H1 (cell line): ENCODE results near the gene RPS29. TPM values are rescaled to one million over a fixed set of nuclear protein-coding genes. Genes with fewer than 3 reads are reported as not detected.

Experiments
- CTCF ChIA-PET: fragments of 300-600 bp; sonication (Branson Sonifier 250); formaldehyde crosslinking; loops from one replicate; lab custom pipeline; 2021; ENCODE audit not compliant: partially characterized antibody; lab: Charles Lee
- POLR2A ChIA-PET: fragments of 300-600 bp; sonication (Branson Sonifier 250); formaldehyde crosslinking; loops from one replicate; lab custom pipeline; 2021; ENCODE audit warnings: inconsistent platforms; ENCODE audit not compliant: partially characterized antibody; lab: Charles Lee
- DNase-seq, 2 experiments: peaks; one replicate each; pipeline versions ENCODE4 v3.0.0 to v3.0.0-alpha.2; 2010 to 2022; ENCODE audit warnings: low spot score in 2 of 2, low read depth in 1 of 2, mixed read lengths in 1 of 2
- FAIRE-seq: peaks from 2 replicates; lab custom pipeline; 2011; peaks lifted over from hg19 to GRCh38; lab: Jason Lieb, UNC
- H2AFZ ChIP-seq: 2 replicates; pipeline ENCODE4 v1.8.1; 2012; ENCODE audit warnings: low read length, inconsistent platforms
- H2AK5ac ChIP-seq: 2 replicates; pipeline ENCODE4 v1.6.1; 2013; ENCODE audit warnings: low read depth, low read length
- H2BK120ac ChIP-seq: replicated peaks from 2 replicates; pipeline ENCODE3; 2013; ENCODE audit warnings: low read depth, low read length, inconsistent platforms
- H2BK12ac ChIP-seq: 2 replicates; pipeline ENCODE4 v1.6.1; 2013; ENCODE audit warnings: low read depth, low read length
- H2BK15ac ChIP-seq: 2 replicates; pipeline ENCODE4 v1.6.1; 2013; ENCODE audit warnings: low read length
- H2BK20ac ChIP-seq: 2 replicates; pipeline ENCODE4 v1.6.1; 2013; ENCODE audit warnings: low read length
- H2BK5ac ChIP-seq: 2 replicates; pipeline ENCODE4 v1.6.1; 2013; ENCODE audit warnings: low read depth, low read length
- H3K14ac ChIP-seq: 2 replicates; pipeline ENCODE4 v1.6.1; 2013; ENCODE audit warnings: inconsistent platforms; ENCODE audit not compliant: insufficient read length
- H3K18ac ChIP-seq: 2 replicates; pipeline ENCODE4 v1.6.1; 2013; ENCODE audit warnings: low read length; ENCODE audit errors: extremely low read depth
- H3K23ac ChIP-seq: 2 replicates; pipeline ENCODE4 v1.6.1; 2013; ENCODE audit warnings: inconsistent platforms; ENCODE audit not compliant: insufficient read length
- H3K23me2 ChIP-seq: 2 replicates; pipeline ENCODE4 v1.6.1; 2013; ENCODE audit warnings: low read depth, low read length
- H3K27ac ChIP-seq: 2 replicates; pipeline ENCODE4 v1.6.1; 2011; ENCODE audit warnings: low read depth, low read length, inconsistent platforms
- H3K27me3 ChIP-seq, 4 experiments: replicated peaks in 1 of 4; 1 replicate in 1 of 4; 2 replicates in 3 of 4; pipeline versions ENCODE4 v1.6.1 to v1.8.1; 2011 to 2013; ENCODE audit warnings: low read length in 3 of 4, mild to moderate bottlenecking in 3 of 4, inconsistent platforms in 2 of 4, mixed read lengths in 2 of 4, moderate library complexity in 1 of 4; ENCODE audit not compliant: control insufficient read depth in 3 of 4, insufficient read depth in 3 of 4; ENCODE audit errors: extremely low read depth in 1 of 4
- H3K36me3 ChIP-seq, 4 experiments: 2 replicates each; pipeline versions ENCODE4 v1.6.1 to v1.8.1; 2011 to 2013; ENCODE audit warnings: mild to moderate bottlenecking in 4 of 4, low read length in 3 of 4, moderate library complexity in 2 of 4, control low read depth in 1 of 4, inconsistent platforms in 1 of 4; ENCODE audit not compliant: insufficient read depth in 4 of 4, control insufficient read depth in 2 of 4
- H3K4ac ChIP-seq: replicated peaks from 2 replicates; pipeline ENCODE3; 2013; ENCODE audit warnings: low read length, low read depth, mixed read lengths, inconsistent platforms; ENCODE audit not compliant: insufficient read length
- H3K4me1 ChIP-seq, 4 experiments: replicated peaks in 1 of 4; 1 replicate in 1 of 4; 2 replicates in 3 of 4; pipeline versions ENCODE4 v1.6.1 to v1.8.1; 2011 to 2013; ENCODE audit warnings: low read length in 3 of 4, inconsistent platforms in 2 of 4, mixed read lengths in 1 of 4; ENCODE audit not compliant: insufficient read depth in 4 of 4, control insufficient read depth in 3 of 4
- H3K4me2 ChIP-seq, 2 experiments: 2 replicates each; pipeline versions ENCODE4 v1.6.1 to v1.8.1; 2011 to 2013; ENCODE audit warnings: low read depth in 2 of 2, low read length in 2 of 2, control low read depth in 1 of 2, inconsistent platforms in 1 of 2, mild to moderate bottlenecking in 1 of 2; ENCODE audit not compliant: insufficient read depth in 1 of 2
- H3K4me3 ChIP-seq, 4 experiments: fragments of 200-600, 300-600 bp in 1 of 4; sonication (generic), shearing (Covaris generic), sonication (Bioruptor Twin) in 1 of 4; 2 replicates each; pipeline versions ENCODE4 v1.5.1 to v1.8.1; 2011 to 2016; ENCODE audit warnings: low read length in 4 of 4, low read depth in 3 of 4, control low read depth in 2 of 4, inconsistent platforms in 2 of 4, mild to moderate bottlenecking in 2 of 4, mixed read lengths in 1 of 4, moderate library complexity in 1 of 4; ENCODE audit not compliant: insufficient read depth in 2 of 4; ENCODE audit errors: extremely low read depth in 1 of 4
- H3K56ac ChIP-seq: replicated peaks from 2 replicates; pipeline ENCODE3; 2013; ENCODE audit warnings: low read depth, mild to moderate bottlenecking, mixed read lengths, low read length, inconsistent platforms; ENCODE audit not compliant: insufficient read length
- H3K79me1 ChIP-seq: 2 replicates; pipeline ENCODE4 v1.6.1; 2013; ENCODE audit warnings: low read depth, low read length, control low read depth
- H3K79me2 ChIP-seq, 2 experiments: 2 replicates each; pipeline versions ENCODE4 v1.6.1 to v1.8.1; 2012 to 2013; ENCODE audit warnings: low read length in 2 of 2, mild to moderate bottlenecking in 2 of 2, inconsistent platforms in 1 of 2; ENCODE audit not compliant: insufficient read depth in 2 of 2, control insufficient read depth in 1 of 2
- H3K9ac ChIP-seq, 4 experiments: replicated peaks in 1 of 4; 1 replicate in 1 of 4; 2 replicates in 3 of 4; pipeline versions ENCODE4 v1.6.1 to v1.8.1; 2011 to 2013; ENCODE audit warnings: low read depth in 3 of 4, low read length in 3 of 4, control low read depth in 2 of 4, mild to moderate bottlenecking in 2 of 4, moderate library complexity in 2 of 4, inconsistent platforms in 1 of 4; ENCODE audit errors: extremely low read depth in 1 of 4
- H3K9me3 ChIP-seq, 2 experiments: 2 replicates each; pipeline versions ENCODE4 v1.6.1 to v1.8.1; 2012 to 2013; ENCODE audit warnings: mild to moderate bottlenecking in 2 of 2, moderate library complexity in 2 of 2, control low read depth in 1 of 2, inconsistent platforms in 1 of 2, low read depth in 1 of 2, low read length in 1 of 2, mixed read lengths in 1 of 2; ENCODE audit not compliant: insufficient read depth in 2 of 2
- H4K20me1 ChIP-seq, 2 experiments: replicated peaks in 1 of 2; 2 replicates each; pipeline versions ENCODE3 to v1.8.1; 2011 to 2013; ENCODE audit warnings: inconsistent platforms in 2 of 2, low read length in 2 of 2, mild to moderate bottlenecking in 1 of 2; ENCODE audit not compliant: insufficient read depth in 2 of 2, control insufficient read depth in 1 of 2
- H4K5ac ChIP-seq: 2 replicates; pipeline ENCODE4 v1.6.1; 2013; ENCODE audit warnings: low read length, low read depth, mixed read lengths, inconsistent platforms; ENCODE audit not compliant: insufficient read length
- H4K8ac ChIP-seq: 2 replicates; pipeline ENCODE4 v1.8.0; 2013; ENCODE audit warnings: mild to moderate bottlenecking, moderate library complexity, low read length, inconsistent platforms; ENCODE audit not compliant: insufficient read depth; ENCODE audit errors: extremely low read depth
- H4K91ac ChIP-seq: replicated peaks from 2 replicates; pipeline ENCODE3; 2013; ENCODE audit warnings: low read length, mixed read lengths, inconsistent platforms; ENCODE audit not compliant: insufficient read length
- BACH1 ChIP-seq: IDR thresholded peaks from 2 replicates; pipeline ENCODE4 v1.6.1; 2012; ENCODE audit warnings: low read length, improper control_type of control experiment
- CBX5 ChIP-seq: fragments of 300-800, 300-1000 bp; sonication (generic); IDR thresholded peaks from 2 replicates; pipeline ENCODE4 v1.7.1; 2016; ENCODE audit warnings: antibody characterized with exemption, low read length, low read depth
- CREB1 ChIP-seq: IDR thresholded peaks from 2 replicates; pipeline ENCODE4 v1.6.1; 2012; ENCODE audit warnings: inconsistent platforms
- CTCF ChIP-seq, 3 experiments: IDR thresholded peaks; 1 replicate in 2 of 3; 2 replicates in 1 of 3; pipeline versions ENCODE4 v1.5.1 to v1.6.1; 2011; ENCODE audit warnings: low read length in 3 of 3, mild to moderate bottlenecking in 3 of 3, inconsistent platforms in 2 of 3, low read depth in 1 of 3, moderate library complexity in 1 of 3; ENCODE audit not compliant: insufficient read depth in 1 of 3; ENCODE audit errors: control extremely low read depth in 1 of 3
- JUN ChIP-seq: IDR thresholded peaks from 2 replicates; pipeline ENCODE4 v1.6.1; 2011; ENCODE audit warnings: low read depth, mild to moderate bottlenecking, improper control_type of control experiment, low read length
- KDM5A ChIP-seq: fragments of 200-600 bp; IDR thresholded peaks from 2 replicates; pipeline ENCODE4 v1.7.1; 2012; ENCODE audit warnings: mild to moderate bottlenecking, low read length, inconsistent platforms, mixed read lengths
- RAD21 ChIP-seq, 2 experiments: IDR thresholded peaks in 1 of 2; conservative IDR thresholded peaks in 1 of 2; 2 replicates each; pipeline ENCODE4 v1.6.1; 2011; ENCODE audit warnings: low read depth in 2 of 2, low read length in 2 of 2, improper control_type of control experiment in 1 of 2, inconsistent platforms in 1 of 2, mild to moderate bottlenecking in 1 of 2, moderate library complexity in 1 of 2
- RFX5 ChIP-seq: IDR thresholded peaks from 2 replicates; pipeline ENCODE4 v1.6.1; 2011; ENCODE audit warnings: low read depth, low read length, improper control_type of control experiment, borderline replicate concordance
- WGBS, 2 experiments: shearing (Covaris generic) in 1 of 2; methylation state at CpG; one replicate each; pipeline versions ENCODE4 v1.1.6 to v1.1.7; 2013 to 2015; ENCODE audit warnings: low lambda C conversion rate in 2 of 2, mixed read lengths in 2 of 2, inconsistent platforms in 1 of 2, low coverage in 1 of 2, missing lambda C conversion rate in 1 of 2; ENCODE audit not compliant: insufficient replicate concordance in 2 of 2, insufficient coverage in 1 of 2, insufficient read length in 1 of 2; ENCODE audit errors: extremely low coverage in 1 of 2, missing lambda C conversion rate in 1 of 2; 5-methylcytosine and 5-hydroxymethylcytosine counted together
- polyA plus RNA-seq, 7 experiments: library from polyadenylated mRNA; depleted of rRNA in 3 of 7; stranded (reverse) in 5 of 7; unstranded in 2 of 7; fragments of >200 nt in 5 of 7; fragments of 200-250 nt in 2 of 7; gene quantifications; 1 replicate in 5 of 7; 2 replicates in 1 of 7; 4 replicates in 1 of 7; pipeline versions ENCODE4 v1.2.1 to v1.2.3, GENCODE V29; 2011 to 2013; ENCODE audit warnings: missing spikeins in 2 of 7, mixed read lengths in 2 of 7
- total RNA-seq: library from RNA; stranded (reverse); fragmentation: NEBNext Ultra II Directional; extraction: Animal tissue kit (Norgen Biotek cat#: 25700); gene quantifications from 2 replicates; pipeline ENCODE4 v1.2.1, GENCODE V29; 2021

Gene RPS29
- total and polyA plus RNA-seq, 2 of the 8 experiments (the other 6 are each of a cell fraction or from before 2014, with no cell fraction given), result 2,193 to 23,165 TPM

- H3K9ac ChIP-seq, result peak overlapping the region in 1 of 4 experiments; percentile 69; a peak in 3 of 7 replicates
- H2BK5ac ChIP-seq, result no peak overlapping the region
- no peak overlapping the region for H3K23ac ChIP-seq
- no peak overlapping the region for H4K91ac ChIP-seq
- FAIRE-seq, result no peak
- H3K9me3 ChIP-seq, result no peaks in the 10 kb centered on the region
- H3K27me3 ChIP-seq, result no peaks in the 10 kb centered on the region
- peak overlapping the region in 1 of 2 experiments; percentile 9; a peak in 1 of 4 replicates for H3K4me2 ChIP-seq
- no peak overlapping the region for H2BK120ac ChIP-seq
- no peak overlapping the region for H3K14ac ChIP-seq
- DNase-seq, result no peak
- peak overlapping the region; percentile 32 for H3K56ac ChIP-seq
- no peak overlapping the region for H2AFZ ChIP-seq
- H4K5ac ChIP-seq, result no peak overlapping the region
- no peak overlapping the region for H2AK5ac ChIP-seq
- peaks cover 2% of the 10 kb centered on the region for H3K23me2 ChIP-seq
- H3K18ac ChIP-seq, result no peak overlapping the region
- CTCF ChIA-PET, result no interaction called here
- POLR2A ChIA-PET, result interaction anchor here (0.6 to 11.0 kb wide), 19 partner anchors 9 to 185 kb away, joined by 3 to 169 read pairs (median 5); partner anchors contain the start of genes LRR1, MGAT2, POLE2 and RPL36AL
- H3K79me1 ChIP-seq, result no peaks in the 10 kb centered on the region
- H2BK20ac ChIP-seq, result no peak overlapping the region
- H3K4ac ChIP-seq, result no peak overlapping the region
- H3K4me1 ChIP-seq, result peaks cover 0 to 9% (median 5%) of the 10 kb centered on the region in 4 experiments; a peak in 6 of 7 replicates
- peak overlapping the region in 1 of 4 experiments; percentile 100; a peak in 1 of 8 replicates for H3K4me3 ChIP-seq
- no peak overlapping the region for H2BK12ac ChIP-seq
- no peak overlapping the region; the same call in 1 of the 2 replicates for H3K27ac ChIP-seq
- peaks cover 0 to 46% (median 22%) of the 10 kb centered on the region in 4 experiments; a peak in 7 of 8 replicates for H3K36me3 ChIP-seq
- H4K8ac ChIP-seq, result no peak overlapping the region
- H4K20me1 ChIP-seq, result peaks cover 18 to 24% of the 10 kb centered on the region in 2 experiments
- peaks cover 25 to 70% of the 10 kb centered on the region in 2 experiments for H3K79me2 ChIP-seq
- 90% methylated on average over 4 of the region's 4 CpGs; no CpG with 5 or more reads in 1 of the 2 experiments for WGBS, 2 experiments
- no peak overlapping the region for H2BK15ac ChIP-seq
- TF ChIP-seq CREB1 (no peak), RAD21 (IDR thresholded peaks at IDR 0.05 in 1 of 2, conservative IDR thresholded peaks at IDR 0.05 in 1 of 2; ENCODE audit: low read depth in 2 of 2, low read length in 2 of 2) (no peak), BACH1 (no peak), CTCF (IDR thresholded peaks at IDR 0.05; ENCODE audit: control extremely low read depth in 1 of 3, insufficient read depth in 1 of 3, low read depth in 1 of 3, low read length in 3 of 3) (no peak), RFX5 (no peak), CBX5 (no peak), JUN (no peak), KDM5A (no peak)
These were observed 3.8 kb downstream of the RPS29 start for GRCh38 chr14:49582113-49582977.
